Thyroid gland (tissue), 4 donors: Measurements from ENCODE around the gene HDAC5.

ENCODE experiments used
- CTCF ChIP-seq, 6 experiments: fragments of 200-600 bp in 3 of 6; fragments of 450-650 bp in 3 of 6; sonication (generic) in 3 of 6; IDR thresholded peaks; one replicate each; pipeline ENCODE4 v1.5.1; 2016 to 2019; ENCODE audit warnings: antibody characterized with exemption in 6 of 6, mild to moderate bottlenecking in 2 of 6, inconsistent platforms in 1 of 6, moderate library complexity in 1 of 6
- POLR2A ChIP-seq, 2 donors: fragments of 450-650 bp; IDR thresholded peaks; one replicate each; pipeline ENCODE4 v1.6.1; 2017; ENCODE audit warnings: antibody characterized with exemption in 2 of 2, mild to moderate bottlenecking in 2 of 2, moderate library complexity in 1 of 2

GRCh38 chr17:44091200-44091997 is 32.0 kb downstream of the HDAC5 start:
- TF ChIP-seq POLR2A (IDR thresholded peaks at IDR 0.05) (no peak), CTCF (IDR thresholded peaks at IDR 0.05) (no peak)
